GM18505 (cell line): Measurements from ENCODE around the gene PTS.

Experiments used
- ATAC-seq: cut with Tn5 transposase; IDR thresholded peaks from one replicate; pipeline ENCODE4 v1.9.1; 2021; ENCODE audit not compliant: unreplicated experiment
- POLR2A ChIP-seq: IDR thresholded peaks from 4 replicates; pipeline ENCODE4 v1.6.1; 2011; ENCODE audit warnings: borderline replicate concordance; ENCODE audit not compliant: insufficient read depth, insufficient read length; ENCODE audit errors: extremely low read depth

The PTS gene

GRCh38 chr11:112253605-112254242 is 27.5 kb downstream of the PTS start:
- ATAC-seq: no peak
- TF ChIP-seq POLR2A: no peak

- TF ChIP-seq POLR2A: no peak
- ATAC-seq: no peak
Observed at GRCh38 chr11:112255067-112255720, 29.0 kb downstream of the PTS start.

- no peak for TF ChIP-seq POLR2A
- ATAC-seq: no peak
Observed at GRCh38 chr11:112260490-112260889, 34.3 kb downstream of the PTS start, which contains the start of gene PLET1. Gene PLET1 (minus strand): TSS chr11:112260860. CDS start chr11:112260589, 271 bp downstream.

GRCh38 chr11:112265659-112266409 is 39.6 kb downstream of the PTS start:
- TF ChIP-seq POLR2A: no peak

GRCh38 chr11:112266410-112266778 is 40.2 kb downstream of the PTS start:
- no peak for ATAC-seq
- no peak for TF ChIP-seq POLR2A

More at GRCh38 chr11:112265659-112266409, 39.6 kb downstream of the PTS start:
- no peak for ATAC-seq

GRCh38 chr11:112267188-112267591 is 41.0 kb downstream of the PTS start:
- no peak for TF ChIP-seq POLR2A
- no peak for ATAC-seq

GRCh38 chr11:112268406-112268805 is 42.2 kb downstream of the PTS start:
- ATAC-seq: no peak
- no peak for TF ChIP-seq POLR2A

- TF ChIP-seq POLR2A: no peak
- ATAC-seq: no peak
Observed at GRCh38 chr11:112269139-112269538, 42.9 kb downstream of the PTS start.

GRCh38 chr11:112270551-112271180 is 44.4 kb downstream of the PTS start:
- no peak for TF ChIP-seq POLR2A
- no peak for ATAC-seq

GRCh38 chr11:112271242-112271641 is 45.0 kb downstream of the PTS start:
- ATAC-seq: no peak
- TF ChIP-seq POLR2A: no peak

- ATAC-seq: no peak
- TF ChIP-seq POLR2A: no peak
Observed at GRCh38 chr11:112273066-112273465, 46.8 kb downstream of the PTS start.

- no peak for TF ChIP-seq POLR2A
- no peak for ATAC-seq
Observed at GRCh38 chr11:112274007-112274783, 48.0 kb downstream of the PTS start.

GRCh38 chr11:112277029-112277428 is 50.8 kb downstream of the PTS start:
- TF ChIP-seq POLR2A: no peak
- ATAC-seq: no peak
